Measurements from ENCODE around the gene RRP1B.

DNA sequence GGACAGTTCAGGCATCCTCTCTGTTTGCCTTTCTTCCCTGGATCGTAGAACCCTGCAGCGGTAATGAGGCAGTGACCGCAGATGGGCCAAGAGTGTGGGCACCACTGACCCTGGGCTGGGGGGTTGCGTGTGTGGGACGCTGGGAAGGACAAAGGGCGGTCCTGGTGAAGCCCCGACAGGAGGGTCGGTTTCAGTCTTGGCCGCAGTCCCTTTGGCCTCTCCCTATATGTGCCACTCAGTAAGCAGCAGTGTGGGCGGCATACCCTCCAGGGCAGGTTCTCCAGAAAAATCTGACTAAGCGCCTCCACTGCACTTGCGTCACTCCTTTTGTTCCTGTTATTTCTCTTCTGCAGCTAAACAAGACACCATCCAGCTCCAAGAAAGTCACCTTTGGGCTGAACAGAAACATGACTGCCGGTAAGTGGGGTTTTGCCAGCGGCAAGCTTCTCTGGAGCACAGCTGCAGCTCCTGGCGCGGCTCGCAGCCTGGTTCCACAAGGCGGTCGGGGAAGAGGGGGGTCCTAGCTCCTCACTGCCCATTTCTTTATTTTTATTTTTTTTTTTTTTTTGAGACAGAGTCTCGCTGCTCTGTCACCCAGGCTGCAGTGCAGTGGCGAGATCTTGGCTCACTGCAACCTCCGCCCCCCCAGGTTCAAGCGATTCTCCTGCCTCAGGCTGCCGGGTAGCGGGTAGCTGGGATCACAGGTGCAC lies 31.9 kb downstream of the RRP1B start:
- no peak for TF ChIP-seq POLR2A (IDR thresholded peaks at IDR 0.05; ENCODE audit: low read length)
- TF ChIP-seq GATA1 (IDR thresholded peaks at IDR 0.05; ENCODE audit: low read depth, low read length), result no peak
